Body of pancreas (tissue), 4 donors: ENCODE data around the gene LOXHD1. TPM values are rescaled to one million over a fixed set of nuclear protein-coding genes. Genes with fewer than 3 reads are reported as not detected.

ENCODE experiments used
- ATAC-seq: fragments of 150-250 bp; one replicate; pipeline ENCODE4 v1.9.1; 2016
- DNase-seq, 4 donors: peaks; one replicate each; pipeline ENCODE4 v3.0.0-alpha.2; 2019
- H3K27ac ChIP-seq, 4 donors: fragments of 200-600 bp; sonication (generic); 1 replicate in 3 of 4; 2 replicates in 1 of 4; pipeline versions ENCODE4 v1.5.1 to v1.6.1; 2016 to 2019; ENCODE audit warnings: mild to moderate bottlenecking in 1 of 4, mixed read lengths in 1 of 4, moderate library complexity in 1 of 4
- H3K27me3 ChIP-seq, 2 donors: fragments of 200-600 bp; sonication (generic); one replicate each; pipeline ENCODE4 v1.6.0; 2016; ENCODE audit warnings: mild to moderate bottlenecking in 1 of 2
- H3K36me3 ChIP-seq, 2 donors: fragments of 200-600 bp; sonication (generic); replicated peaks in 1 of 2; 2 replicates each; pipeline ENCODE4 v1.5.1; 2016; ENCODE audit warnings: low read depth in 2 of 2; ENCODE audit not compliant: insufficient read depth in 1 of 2
- H3K4me1 ChIP-seq: fragments of 200-600 bp; sonication (generic); one replicate; pipeline ENCODE4 v1.6.0; 2016
- H3K4me3 ChIP-seq, 2 donors: fragments of 200-600 bp; sonication (generic); 1 replicate in 1 of 2; 2 replicates in 1 of 2; pipeline ENCODE4 v1.5.1; 2016 to 2019
- H3K9me3 ChIP-seq, 3 donors: fragments of 200-600 bp; sonication (generic); 1 replicate in 2 of 3; 2 replicates in 1 of 3; pipeline ENCODE4 v1.5.1; 2016
- POLR2A ChIP-seq, 3 donors: fragments of 450-650 bp; IDR thresholded peaks; one replicate each; pipeline ENCODE4 v1.6.1; 2016; ENCODE audit warnings: antibody characterized with exemption in 3 of 3, mild to moderate bottlenecking in 2 of 3
- WGBS, 2 donors: methylation state at CpG; one replicate each; pipeline ENCODE4 v1.1.5; 2017; 5-methylcytosine and 5-hydroxymethylcytosine counted together
- intact Hi-C: fragments of 100-400 bp; cut with DNase I; formaldehyde crosslinking; loops from one replicate; pipeline ENCODE4 v1.15.1; 2023
- total RNA-seq, 2 donors: library from RNA; depleted of rRNA; stranded (reverse); fragments of >200 nt; gene quantifications; one replicate each; pipeline ENCODE4 v1.1.0, GENCODE V29; 2016
- TF ChIP-seq, protein P1 (sequence below), 7 experiments: fragments of 450-650 bp in 4 of 7; fragments of 200-600 bp in 3 of 7; sonication (generic) in 3 of 7; IDR thresholded peaks; one replicate each; pipeline ENCODE4 v1.5.1; 2016 to 2019; ENCODE audit warnings: antibody characterized with exemption in 7 of 7

LOXHD1 gene
- total RNA-seq, 2 donors from 2014 or later = 0.26 TPM; not detected in 1

GRCh38 chr18:46672062-46672970, 15.3 kb upstream of the LOXHD1 start:
- H3K4me1 ChIP-seq = no peaks in the 10 kb centered on the region
- H3K27me3 ChIP-seq = no peaks in the 10 kb centered on the region
- ATAC-seq = no peak
- no peaks in the 10 kb centered on the region for H3K9me3 ChIP-seq
- no peak overlapping the region for H3K27ac ChIP-seq
- DNase-seq = no peak
- 69 to 79% methylated on average over 6 of the region's 6 CpGs for WGBS, 2 donors
- H3K36me3 ChIP-seq = no peaks in the 10 kb centered on the region
- TF ChIP-seq POLR2A (IDR thresholded peaks at IDR 0.05) = no peak
- TF ChIP-seq, protein P1, sequence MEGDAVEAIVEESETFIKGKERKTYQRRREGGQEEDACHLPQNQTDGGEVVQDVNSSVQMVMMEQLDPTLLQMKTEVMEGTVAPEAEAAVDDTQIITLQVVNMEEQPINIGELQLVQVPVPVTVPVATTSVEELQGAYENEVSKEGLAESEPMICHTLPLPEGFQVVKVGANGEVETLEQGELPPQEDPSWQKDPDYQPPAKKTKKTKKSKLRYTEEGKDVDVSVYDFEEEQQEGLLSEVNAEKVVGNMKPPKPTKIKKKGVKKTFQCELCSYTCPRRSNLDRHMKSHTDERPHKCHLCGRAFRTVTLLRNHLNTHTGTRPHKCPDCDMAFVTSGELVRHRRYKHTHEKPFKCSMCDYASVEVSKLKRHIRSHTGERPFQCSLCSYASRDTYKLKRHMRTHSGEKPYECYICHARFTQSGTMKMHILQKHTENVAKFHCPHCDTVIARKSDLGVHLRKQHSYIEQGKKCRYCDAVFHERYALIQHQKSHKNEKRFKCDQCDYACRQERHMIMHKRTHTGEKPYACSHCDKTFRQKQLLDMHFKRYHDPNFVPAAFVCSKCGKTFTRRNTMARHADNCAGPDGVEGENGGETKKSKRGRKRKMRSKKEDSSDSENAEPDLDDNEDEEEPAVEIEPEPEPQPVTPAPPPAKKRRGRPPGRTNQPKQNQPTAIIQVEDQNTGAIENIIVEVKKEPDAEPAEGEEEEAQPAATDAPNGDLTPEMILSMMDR (IDR thresholded peaks at IDR 0.05) = no peak
- no peak overlapping the region for H3K4me3 ChIP-seq
- intact Hi-C loops = no loop called here

DNA sequence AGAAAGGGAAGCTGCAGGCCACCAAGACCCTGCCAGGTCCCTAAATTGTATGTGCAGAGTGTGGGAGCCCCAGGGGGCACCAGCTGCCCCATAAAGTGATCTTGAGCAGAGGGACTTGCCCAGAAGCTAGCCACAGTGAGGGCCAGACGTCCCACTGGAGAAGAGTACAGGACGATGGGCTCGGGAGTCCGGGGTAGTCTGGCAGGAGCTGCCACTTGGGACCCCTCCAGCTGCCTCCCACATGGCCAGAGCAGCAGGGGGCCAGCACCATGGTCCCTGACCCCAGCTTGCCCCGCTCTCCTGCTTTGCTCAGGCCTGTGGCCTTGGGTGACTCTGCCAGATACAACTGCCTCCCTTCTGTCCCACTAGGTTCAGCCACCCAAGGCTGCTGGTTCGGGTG, 11.7 kb upstream of the LOXHD1 start:
- intact Hi-C loops = no loop called here
- 41% methylated on average over 6 of the region's 6 CpGs; no CpG with 5 or more reads in 1 of the 2 donors for WGBS, 2 donors

DNA sequence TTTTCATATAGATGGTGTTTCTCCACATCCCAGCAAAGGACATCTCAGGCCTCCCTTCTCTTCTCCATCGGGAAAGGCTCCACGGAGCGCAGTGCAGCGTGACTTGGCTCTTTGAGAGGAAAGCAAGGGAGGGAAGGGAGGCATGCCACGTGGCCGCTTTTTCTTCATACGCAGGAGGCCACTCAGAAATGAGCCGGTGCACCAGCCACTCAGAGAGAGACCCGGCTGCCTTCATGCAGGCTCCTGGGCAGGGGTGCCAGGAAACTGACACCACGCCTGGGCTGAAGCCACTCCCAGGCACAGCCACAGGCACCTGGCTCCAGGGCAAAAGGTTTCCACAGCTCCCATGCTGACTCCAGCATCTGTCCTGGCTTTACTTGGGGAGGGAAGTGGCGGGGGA, 11.1 kb upstream of the LOXHD1 start:
- intact Hi-C loops = no loop called here

More for the DNA sequence above, 11.7 kb upstream of the LOXHD1 start:
- Histone ChIP-seq H3K9me3 (no peaks in the 10 kb centered on the region), H3K4me3 (no peak overlapping the region), H3K36me3 (no peaks in the 10 kb centered on the region), H3K27ac (no peak overlapping the region), H3K4me1 (no peaks in the 10 kb centered on the region), H3K27me3 (no peaks in the 10 kb centered on the region)
- DNase-seq = no peak
- ATAC-seq = no peak
- TF ChIP-seq, protein P1 (IDR thresholded peaks at IDR 0.05) = no peak
- no peak for TF ChIP-seq POLR2A (IDR thresholded peaks at IDR 0.05)

GRCh38 chr18:46663539-46663938, 6.5 kb upstream of the LOXHD1 start:
- intact Hi-C loops = no loop called here
- 86 to 95% methylated on average over 1 of the region's 1 CpG for WGBS, 2 donors
- Histone ChIP-seq H3K36me3 (no peaks in the 10 kb centered on the region), H3K4me3 (no peak overlapping the region), H3K27ac (no peak overlapping the region), H3K27me3 (no peaks in the 10 kb centered on the region), H3K4me1 (no peaks in the 10 kb centered on the region), H3K9me3 (no peaks in the 10 kb centered on the region)
- DNase-seq (no peak), ATAC-seq (no peak)
- TF ChIP-seq, protein P1 (IDR thresholded peaks at IDR 0.05) = no peak
- no peak for TF ChIP-seq POLR2A (IDR thresholded peaks at IDR 0.05)

More for the DNA sequence above, 11.1 kb upstream of the LOXHD1 start:
- Histone ChIP-seq H3K4me1 (no peaks in the 10 kb centered on the region), H3K27ac (no peak overlapping the region), H3K4me3 (no peak overlapping the region), H3K36me3 (no peaks in the 10 kb centered on the region), H3K27me3 (no peaks in the 10 kb centered on the region), H3K9me3 (no peaks in the 10 kb centered on the region)
- ATAC-seq (no peak), DNase-seq (no peak)
- WGBS, 2 donors = 52 to 67% methylated on average over 7 to 11 of the region's 11 CpGs
- TF ChIP-seq, protein P1 (IDR thresholded peaks at IDR 0.05) = no peak
- TF ChIP-seq POLR2A (IDR thresholded peaks at IDR 0.05) = no peak
